Measurements from ENCODE around the gene SPEM3. TPM values are rescaled to one million over a fixed set of nuclear protein-coding genes. Genes with fewer than 3 reads are reported as not detected.

SPEM3 gene
- total RNA-seq, 1 experiment from 2014 or later, result not detected

- no peak for DNase-seq (ENCODE audit: unreplicated experiment)
- POLR2A ChIA-PET, result interaction anchor here (0.6 to 1.8 kb wide), 4 partner anchors 10 to 54 kb away, joined by 3 to 5 read pairs (median 3); no protein-coding TSS in a partner anchor
- intact Hi-C loops (cut with micrococcal nuclease), result no loop called here
- Mint-ChIP-seq H3K27me3 (ENCODE audit: insufficient read depth, unreplicated experiment) (no peaks in the 10 kb centered on the region), H3K27ac (ENCODE audit: low read depth, unreplicated experiment) (no peak overlapping the region), H3K4me3 (ENCODE audit: unreplicated experiment) (no peak overlapping the region), H3K9me3 (ENCODE audit: unreplicated experiment) (peaks cover 9% of the 10 kb centered on the region), H3K4me1 (ENCODE audit: insufficient read depth, unreplicated experiment) (peaks cover 13% of the 10 kb centered on the region), H3K36me3 (ENCODE audit: insufficient read depth, unreplicated experiment) (peaks cover 23% of the 10 kb centered on the region)
- BruUV-seq (replicated peaks), result no TSS peak
- CTCF ChIA-PET, result interaction anchor here (0.8 to 1.7 kb wide), 4 partner anchors 25 to 178 kb away, joined by 3 to 6 read pairs (median 4); no protein-coding TSS in a partner anchor
- no peak for TF ChIP-seq CTCF (IDR thresholded peaks at IDR 0.05; ENCODE audit: unreplicated experiment)
These were observed 45.8 kb upstream of the SPEM3 start for GRCh38 chr17:7382901-7383300.

GRCh38 chr17:7383371-7383741 lies 45.3 kb upstream of the SPEM3 start:
- no peak overlapping the region for H3K4me3 Mint-ChIP-seq (ENCODE audit: unreplicated experiment)
- H3K4me1 Mint-ChIP-seq (ENCODE audit: insufficient read depth, unreplicated experiment), result peaks cover 13% of the 10 kb centered on the region
- ChIA-PET CTCF (interaction anchor here (0.8 to 1.7 kb wide), 2 partner anchors 26 to 28 kb away, joined by 3 to 6 read pairs; no protein-coding TSS in a partner anchor), POLR2A (interaction anchor here (0.6 to 1.4 kb wide), 3 partner anchors 9 to 22 kb away, joined by 3 read pairs; no protein-coding TSS in a partner anchor)
- H3K27me3 Mint-ChIP-seq (ENCODE audit: insufficient read depth, unreplicated experiment), result no peaks in the 10 kb centered on the region
- peaks cover 9% of the 10 kb centered on the region for H3K9me3 Mint-ChIP-seq (ENCODE audit: unreplicated experiment)
- TF ChIP-seq CTCF (IDR thresholded peaks at IDR 0.05; ENCODE audit: unreplicated experiment), result no peak
- intact Hi-C loops (cut with micrococcal nuclease), result no loop called here
- H3K27ac Mint-ChIP-seq (ENCODE audit: low read depth, unreplicated experiment), result no peak overlapping the region
- DNase-seq (ENCODE audit: unreplicated experiment), result no peak
- BruUV-seq (replicated peaks), result no TSS peak
- H3K36me3 Mint-ChIP-seq (ENCODE audit: insufficient read depth, unreplicated experiment), result peaks cover 27% of the 10 kb centered on the region

- DNase-seq (ENCODE audit: unreplicated experiment), result no peak
- POLR2A ChIA-PET, result interaction anchor here (0.6 to 1.4 kb wide), 5 partner anchors 9 to 100 kb away, joined by 3 read pairs; no protein-coding TSS in a partner anchor
- H3K9me3 Mint-ChIP-seq (ENCODE audit: unreplicated experiment), result peaks cover 7% of the 10 kb centered on the region
- no peaks in the 10 kb centered on the region for H3K27me3 Mint-ChIP-seq (ENCODE audit: insufficient read depth, unreplicated experiment)
- H3K27ac Mint-ChIP-seq (ENCODE audit: low read depth, unreplicated experiment), result no peak overlapping the region
- peaks cover 33% of the 10 kb centered on the region for H3K36me3 Mint-ChIP-seq (ENCODE audit: insufficient read depth, unreplicated experiment)
- H3K4me3 Mint-ChIP-seq (ENCODE audit: unreplicated experiment), result no peak overlapping the region
- no peak for TF ChIP-seq CTCF (IDR thresholded peaks at IDR 0.05; ENCODE audit: unreplicated experiment)
- intact Hi-C loops (cut with micrococcal nuclease), result no loop called here
- CTCF ChIA-PET, result no interaction called here
- BruUV-seq (replicated peaks), result no TSS peak
- H3K4me1 Mint-ChIP-seq (ENCODE audit: insufficient read depth, unreplicated experiment), result peaks cover 13% of the 10 kb centered on the region
These were observed 44.7 kb upstream of the SPEM3 start for GRCh38 chr17:7383742-7384488.

GRCh38 chr17:7384489-7385081 lies 44.1 kb upstream of the SPEM3 start:
- Mint-ChIP-seq H3K27me3 (ENCODE audit: insufficient read depth, unreplicated experiment) (no peaks in the 10 kb centered on the region), H3K4me3 (ENCODE audit: unreplicated experiment) (no peak overlapping the region), H3K4me1 (ENCODE audit: insufficient read depth, unreplicated experiment) (peaks cover 13% of the 10 kb centered on the region), H3K9me3 (ENCODE audit: unreplicated experiment) (no peaks in the 10 kb centered on the region), H3K36me3 (ENCODE audit: insufficient read depth, unreplicated experiment) (peaks cover 40% of the 10 kb centered on the region), H3K27ac (ENCODE audit: low read depth, unreplicated experiment) (no peak overlapping the region)
- no peak for DNase-seq (ENCODE audit: unreplicated experiment)
- ChIA-PET POLR2A (interaction anchor here (0.7 to 1.4 kb wide), 4 partner anchors 13 to 173 kb away, joined by 3 to 4 read pairs (median 3); no protein-coding TSS in a partner anchor), CTCF (interaction anchor here (1.2 kb wide), 1 partner anchor 30 kb away, joined by 3 read pairs; no protein-coding TSS in a partner anchor)
- no TSS peak for BruUV-seq (replicated peaks)
- no peak for TF ChIP-seq CTCF (IDR thresholded peaks at IDR 0.05; ENCODE audit: unreplicated experiment)
- intact Hi-C loops (cut with micrococcal nuclease), result no loop called here
